GM21423 (cell line): Measurements from ENCODE around the gene ZNF106.

Experiments used
- ATAC-seq: cut with Tn5 transposase; IDR thresholded peaks from one replicate; pipeline ENCODE4 v1.9.1; 2021; ENCODE audit warnings: mild to moderate bottlenecking, moderate library complexity; ENCODE audit not compliant: unreplicated experiment

ZNF106 gene

GRCh38 chr15:42409011-42409410 lies 81.9 kb downstream of the ZNF106 start:
- ATAC-seq: no peak

GRCh38 chr15:42408178-42408577 lies 82.8 kb downstream of the ZNF106 start:
- ATAC-seq: no peak

DNA sequence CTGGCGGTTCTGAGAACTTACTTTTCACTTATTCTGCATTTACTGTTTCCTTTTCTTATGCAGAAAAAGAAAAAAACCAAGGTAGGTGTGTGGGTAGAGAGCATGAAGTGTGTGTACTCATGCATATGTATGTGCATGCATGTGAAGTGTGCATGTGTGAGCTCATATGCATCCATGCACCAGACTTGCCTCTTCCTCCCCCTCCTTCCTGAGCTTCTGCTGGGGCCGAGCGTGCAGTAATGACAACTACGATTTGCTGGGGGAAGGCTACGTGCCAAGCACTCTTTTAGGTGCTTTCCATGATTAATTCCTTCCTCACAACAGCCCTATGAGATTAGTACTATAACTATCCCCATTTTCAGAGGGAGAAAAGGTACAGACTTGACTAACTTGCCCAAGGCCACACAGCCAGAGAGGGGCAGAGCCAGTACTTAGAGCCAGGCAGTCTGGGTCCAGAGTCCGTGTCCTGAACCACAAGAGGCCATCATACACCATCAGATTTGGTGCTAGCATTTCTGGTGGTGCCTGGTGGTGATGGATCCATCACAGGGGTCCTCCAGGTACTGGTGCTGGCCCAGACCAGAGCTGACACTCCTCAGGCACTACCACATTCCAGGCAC lies 85.0 kb downstream of the ZNF106 start:
- no peak for ATAC-seq

GRCh38 chr15:42404461-42405235 lies 86.3 kb downstream of the ZNF106 start:
- ATAC-seq: no peak

GRCh38 chr15:42403389-42403788 lies 87.6 kb downstream of the ZNF106 start:
- ATAC-seq: no peak

- no peak for ATAC-seq
Observed at GRCh38 chr15:42402455-42403205, 88.3 kb downstream of the ZNF106 start.

- ATAC-seq: no peak
Observed at GRCh38 chr15:42401544-42402454, 89.1 kb downstream of the ZNF106 start.

DNA sequence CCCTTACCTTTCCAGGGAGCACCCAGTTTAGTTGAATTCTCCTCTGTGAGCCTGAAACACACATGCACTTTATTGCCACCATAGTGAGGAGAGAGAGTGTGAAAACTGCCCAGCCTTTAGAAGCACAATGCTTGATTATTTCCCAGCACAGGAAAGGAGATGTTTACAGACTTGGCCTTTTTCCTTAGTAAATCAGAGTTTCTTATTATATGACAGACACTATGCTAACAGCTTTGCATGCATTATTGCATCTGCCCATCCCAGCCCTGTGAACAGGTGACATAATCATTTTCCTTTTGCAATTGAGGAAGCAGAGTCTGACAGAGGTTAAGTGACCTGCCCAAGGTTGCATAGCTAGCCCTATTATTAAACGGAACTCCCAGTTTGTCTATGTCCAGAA lies 95.1 kb downstream of the ZNF106 start:
- ATAC-seq: no peak

DNA sequence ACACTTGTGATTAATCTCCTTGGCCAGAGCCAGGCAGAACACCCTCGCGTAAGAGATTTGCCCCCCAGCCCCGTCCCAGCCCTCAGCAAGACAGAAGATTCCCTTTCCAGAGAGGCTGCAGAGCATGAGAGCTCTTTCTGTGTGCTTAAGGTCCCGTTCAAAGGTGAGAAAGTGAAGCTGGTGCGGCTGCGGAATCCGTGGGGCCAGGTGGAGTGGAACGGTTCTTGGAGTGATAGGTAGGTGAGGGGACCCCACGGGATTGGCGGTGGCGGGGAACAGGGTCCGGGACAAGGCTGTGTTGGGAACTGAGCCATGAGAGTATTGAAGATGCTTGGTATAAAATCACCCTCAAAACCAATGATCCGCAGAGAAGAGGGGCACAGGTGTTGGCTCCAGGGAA lies 96.8 kb downstream of the ZNF106 start:
- no peak for ATAC-seq

GRCh38 chr15:42392309-42393024 lies 98.5 kb downstream of the ZNF106 start:
- no peak for ATAC-seq

GRCh38 chr15:42387603-42388002 lies 103.3 kb downstream of the ZNF106 start:
- no peak for ATAC-seq

GRCh38 chr15:42385980-42386700 lies 104.8 kb downstream of the ZNF106 start:
- ATAC-seq: no peak

- ATAC-seq: no peak
Observed at GRCh38 chr15:42385206-42385979, 105.5 kb downstream of the ZNF106 start.

- ATAC-seq: no peak
Observed at GRCh38 chr15:42384597-42384996, 106.3 kb downstream of the ZNF106 start.

DNA sequence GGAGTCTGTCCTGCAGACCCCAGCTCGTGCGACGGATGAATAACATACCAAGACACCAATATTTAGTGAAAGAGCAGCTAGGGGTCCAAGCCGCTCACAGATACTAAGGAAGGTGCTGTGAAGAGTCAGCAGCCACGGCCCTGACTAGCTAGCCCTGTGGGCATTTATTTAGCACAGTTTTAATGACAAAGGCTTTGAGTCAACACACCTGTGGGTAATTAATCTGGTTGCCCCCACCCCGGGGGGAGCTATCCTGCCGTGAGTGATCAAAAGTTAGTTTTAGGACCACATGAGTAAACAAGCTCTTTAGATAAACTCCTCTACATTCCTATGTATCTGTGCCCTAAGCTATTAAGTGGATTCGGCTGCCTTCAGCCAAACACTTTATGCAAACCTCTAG lies 112.9 kb downstream of the ZNF106 start:
- ATAC-seq: no peak

- no peak for ATAC-seq
Observed at GRCh38 chr15:42375941-42376340, 115.0 kb downstream of the ZNF106 start.

- no peak for ATAC-seq
Observed at GRCh38 chr15:42375252-42375651, 115.7 kb downstream of the ZNF106 start.

- no peak for ATAC-seq
Observed at GRCh38 chr15:42374810-42375209, 116.1 kb downstream of the ZNF106 start.

GRCh38 chr15:42373936-42374335 lies 117.0 kb downstream of the ZNF106 start:
- no peak for ATAC-seq
